Activated naive CD4-positive, alpha-beta T cell treated with anti-CD3 and anti-CD28 coated beads, Interleukin-2, amount 50 U/mL, for 72 hours (primary cell): ENCODE measurements around the gene SMYD3. TPM values are rescaled to one million over a fixed set of nuclear protein-coding genes. Genes with fewer than 3 reads are reported as not detected.

Experiments
- ATAC-seq, 2 donors: fragments of 150-1000 bp; cut with Tn5 transposase; 2 replicates each; pipeline ENCODE4 v1.10.0; 2021; ENCODE audit warnings: mild to moderate bottlenecking in 2 of 2, moderate library complexity in 2 of 2
- DNase-seq, 2 donors: peaks; one replicate each; pipeline ENCODE4 v3.0.0; 2021 to 2022; ENCODE audit warnings: low spot score in 2 of 2
- H3K27ac Mint-ChIP-seq, 2 donors: one replicate each; pipeline ENCODE4 v1.8.0; 2022; ENCODE audit warnings: mild to moderate bottlenecking in 2 of 2, mixed read lengths in 2 of 2
- H3K36me3 Mint-ChIP-seq, 2 donors: one replicate each; pipeline ENCODE4 v1.8.0; 2022; ENCODE audit warnings: mixed read lengths in 2 of 2
- H3K9me3 Mint-ChIP-seq, 2 donors: one replicate each; pipeline ENCODE4 v1.8.0; 2022; ENCODE audit warnings: mixed read lengths in 2 of 2
- total RNA-seq, 2 donors: library from RNA; stranded (reverse); gene quantifications; one replicate each; pipeline ENCODE4 v1.2.3, GENCODE V29; 2022

SMYD3 gene
- total RNA-seq, 2 donors from 2014 or later = 18.5 to 30.1 TPM

DNA sequence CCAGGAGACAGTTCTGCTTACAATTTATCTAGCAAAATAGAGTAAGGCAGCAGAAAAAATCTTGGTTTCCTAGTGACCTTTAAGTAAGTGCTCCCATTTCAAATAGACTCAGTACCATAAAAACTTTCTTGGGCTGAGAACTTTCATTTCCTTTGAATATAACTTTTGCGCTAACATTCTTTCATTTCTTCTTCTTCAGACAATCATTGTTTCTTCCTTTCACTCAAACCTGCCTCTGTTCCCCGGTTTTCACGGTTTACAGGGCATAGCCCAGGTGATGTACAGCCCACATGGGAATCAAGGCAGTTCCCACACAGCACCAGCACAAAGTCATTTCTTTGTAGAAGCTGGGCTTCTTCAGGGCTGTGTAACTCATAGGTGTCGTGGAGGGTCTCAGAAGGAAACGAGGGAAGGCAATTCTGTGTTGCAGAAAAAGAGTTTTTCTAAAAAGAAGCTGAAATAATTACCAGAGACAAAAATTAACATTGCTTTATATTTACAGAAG, 611.6 kb downstream of the SMYD3 start:
- Mint-ChIP-seq H3K36me3 (peaks cover 7 to 28% of the 10 kb centered on the region in 2 donors), H3K27ac (no peak overlapping the region), H3K9me3 (peaks cover 0 to 17% of the 10 kb centered on the region in 2 donors)
- ATAC-seq (no peak), DNase-seq (no peak)

DNA sequence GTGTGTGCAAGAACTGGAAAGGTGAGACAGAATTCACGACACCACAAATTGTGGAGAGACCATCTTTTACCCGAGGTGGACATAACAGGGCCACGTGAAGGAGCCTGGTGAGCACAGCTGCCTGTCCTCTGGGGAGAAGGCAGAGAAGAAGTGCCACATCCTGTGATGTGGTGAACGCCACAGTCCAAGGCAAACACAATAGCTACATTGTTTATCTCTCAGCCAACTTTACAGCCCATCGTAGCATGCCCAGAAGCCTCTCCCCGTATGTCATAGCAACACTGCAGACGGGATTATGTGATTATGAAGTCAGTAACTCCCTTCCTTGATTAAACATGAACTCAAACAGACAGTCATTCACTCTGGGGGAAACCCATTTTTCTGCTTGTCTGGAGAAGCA, 612.2 kb downstream of the SMYD3 start:
- ATAC-seq (no peak), DNase-seq (no peak)
- Mint-ChIP-seq H3K9me3 (peaks cover 0 to 12% of the 10 kb centered on the region in 2 donors), H3K27ac (no peak overlapping the region), H3K36me3 (peaks cover 7 to 24% of the 10 kb centered on the region in 2 donors)

DNA sequence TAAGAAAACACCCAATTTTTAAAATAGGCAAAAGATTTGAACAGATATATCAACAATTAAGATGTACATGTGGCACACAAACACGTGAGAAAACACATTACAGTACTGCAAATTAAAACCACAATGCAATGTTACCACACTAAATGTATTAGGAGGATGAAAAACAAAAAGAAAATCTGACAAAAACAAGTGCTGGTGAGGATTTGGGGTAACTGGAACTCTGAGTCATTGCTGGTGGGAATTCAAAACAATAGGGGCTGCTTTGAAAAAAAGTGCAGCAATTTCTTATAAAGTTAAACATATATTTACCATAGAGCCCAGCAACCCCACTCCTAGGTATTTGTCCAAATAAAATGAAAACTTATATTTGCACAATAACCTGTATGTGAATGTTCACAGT, 614.1 kb downstream of the SMYD3 start:
- DNase-seq = no peak
- H3K9me3 Mint-ChIP-seq = peaks cover 0 to 12% of the 10 kb centered on the region in 2 donors
- ATAC-seq = no peak
- H3K27ac Mint-ChIP-seq = no peak overlapping the region
- H3K36me3 Mint-ChIP-seq = peaks cover 7 to 24% of the 10 kb centered on the region in 2 donors

DNA sequence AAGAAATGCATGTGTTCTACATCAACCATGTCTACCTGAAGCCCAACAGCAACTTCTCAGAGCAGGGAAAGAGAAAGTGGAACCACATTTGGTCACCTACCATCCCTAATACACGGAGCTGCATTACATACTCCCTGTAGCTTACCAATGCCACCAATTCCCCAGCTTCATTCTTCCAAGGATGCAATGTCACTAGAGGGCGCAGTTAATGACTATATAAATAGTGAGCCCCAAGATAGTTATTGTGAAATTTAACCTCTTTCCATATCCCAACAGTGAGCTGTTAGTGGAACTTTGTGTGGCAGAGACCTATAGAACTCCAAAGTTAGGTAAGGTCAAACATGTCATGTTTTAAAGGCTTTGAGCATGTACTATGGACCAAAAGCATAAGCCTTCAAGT, 618.3 kb downstream of the SMYD3 start:
- peaks cover 5 to 18% of the 10 kb centered on the region in 2 donors for H3K9me3 Mint-ChIP-seq
- peaks cover 12 to 17% of the 10 kb centered on the region in 2 donors for H3K36me3 Mint-ChIP-seq
- ATAC-seq (no peak), DNase-seq (peak in 1 of 2 donors; percentile 5)
- H3K27ac Mint-ChIP-seq = no peak overlapping the region

DNA sequence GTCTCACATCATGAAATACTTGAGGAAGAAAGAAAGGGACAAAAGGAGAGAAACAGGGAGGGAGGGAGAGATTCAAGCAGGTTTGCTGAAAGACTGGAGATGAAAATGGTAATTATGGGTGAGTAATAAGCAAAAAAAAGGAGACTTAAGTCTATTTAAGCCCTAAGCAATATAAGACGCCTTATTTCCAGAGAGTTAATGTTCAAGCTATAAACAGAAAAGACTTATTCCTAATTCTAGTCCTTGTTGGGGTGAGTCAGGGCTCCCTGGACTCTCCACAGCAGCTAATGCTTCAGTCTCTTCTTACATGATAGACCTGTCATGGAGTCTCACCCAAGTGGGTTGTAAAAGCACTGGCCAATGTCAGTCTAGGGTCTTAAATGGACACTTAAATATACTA, 619.2 kb downstream of the SMYD3 start:
- Mint-ChIP-seq H3K36me3 (peaks cover 5 to 11% of the 10 kb centered on the region in 2 donors), H3K27ac (no peak overlapping the region), H3K9me3 (peaks cover 5 to 13% of the 10 kb centered on the region in 2 donors)
- ATAC-seq (no peak), DNase-seq (no peak)

DNA sequence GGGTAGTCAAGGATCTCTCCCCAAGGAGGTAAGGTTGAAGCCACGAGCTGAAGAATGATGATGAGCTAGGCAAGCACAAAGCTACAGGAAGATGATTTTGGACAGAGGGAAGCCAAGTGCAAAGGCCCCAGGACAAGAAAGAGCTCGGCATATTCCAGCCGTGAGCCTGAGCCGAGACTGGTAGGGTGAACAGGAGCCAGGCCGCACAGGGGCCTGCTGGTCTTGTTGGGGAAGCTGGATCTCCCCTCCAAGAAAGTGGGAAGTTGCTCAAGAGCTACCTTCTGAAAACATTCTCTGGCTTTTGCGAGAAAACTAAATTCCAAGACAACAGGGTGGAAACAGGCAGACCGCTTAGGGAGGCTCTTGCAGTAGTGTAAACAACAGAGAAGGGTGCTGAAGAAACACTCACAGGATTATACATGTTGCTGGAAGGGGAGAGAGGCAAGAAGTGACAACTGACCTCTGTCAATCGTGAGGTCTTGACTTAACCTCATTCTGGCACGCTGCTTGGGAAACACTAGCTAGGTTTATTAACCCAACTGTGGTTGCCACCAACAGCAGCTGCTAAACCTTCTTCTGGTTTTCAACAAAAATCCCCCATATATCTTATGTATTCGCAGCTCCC, 625.2 kb downstream of the SMYD3 start:
- no peak for ATAC-seq
- Mint-ChIP-seq H3K9me3 (peaks cover 5 to 13% of the 10 kb centered on the region in 2 donors), H3K27ac (no peak overlapping the region), H3K36me3 (peaks cover 5 to 11% of the 10 kb centered on the region in 2 donors)
- DNase-seq = no peak

DNA sequence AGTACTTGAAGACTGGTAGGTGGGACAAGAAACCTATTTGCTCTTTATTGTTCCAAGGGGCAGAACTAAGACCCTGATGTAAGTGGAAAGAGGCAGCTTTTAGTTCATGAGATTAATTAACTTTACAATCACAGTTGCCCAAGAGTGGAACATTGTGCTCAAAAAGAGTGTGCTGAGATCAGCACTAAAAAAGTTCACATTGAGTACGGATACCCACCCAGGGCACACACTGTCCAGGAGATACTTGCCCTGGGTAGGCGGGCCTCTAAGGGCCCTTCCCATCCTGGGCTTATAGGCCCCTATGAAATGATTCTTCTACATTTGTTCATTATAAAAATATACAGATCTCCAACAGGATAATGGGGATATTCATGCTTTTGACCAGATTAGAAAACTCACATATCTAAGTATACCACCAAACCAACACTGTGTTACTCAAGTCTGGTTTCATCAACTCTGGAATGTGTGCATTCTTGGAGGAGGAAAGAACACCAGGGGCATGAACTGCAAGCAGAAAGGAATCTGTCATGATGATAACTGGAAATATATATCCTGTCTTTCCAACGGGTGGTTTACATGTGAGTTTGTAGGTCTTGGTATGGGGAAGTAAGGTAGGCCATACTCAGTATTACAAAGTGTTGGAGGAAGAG, 626.2 kb downstream of the SMYD3 start:
- H3K27ac Mint-ChIP-seq = no peak overlapping the region
- DNase-seq = no peak
- peaks cover 5 to 13% of the 10 kb centered on the region in 2 donors for H3K9me3 Mint-ChIP-seq
- H3K36me3 Mint-ChIP-seq = peaks cover 5 to 11% of the 10 kb centered on the region in 2 donors
- ATAC-seq = no peak

DNA sequence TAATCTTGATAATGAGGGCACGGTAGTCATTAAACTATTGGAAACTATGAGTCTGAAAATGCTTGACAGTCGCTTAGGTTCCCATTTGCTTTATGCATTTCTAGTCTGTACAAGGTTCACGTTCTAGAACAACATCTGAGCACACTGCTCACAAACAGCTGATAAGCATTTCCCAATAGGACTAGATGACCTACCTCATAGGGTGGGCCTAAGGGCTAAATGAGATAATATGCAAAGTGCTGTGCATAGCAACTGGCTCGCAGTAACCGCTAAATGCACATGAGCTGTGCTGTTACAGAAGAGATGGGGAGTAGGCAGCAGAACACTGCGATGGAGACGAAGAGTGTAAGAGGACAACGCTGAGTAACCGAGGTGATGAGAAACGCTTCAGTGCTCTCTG, 628.0 kb downstream of the SMYD3 start:
- no peak for ATAC-seq
- Mint-ChIP-seq H3K9me3 (peaks cover 2% of the 10 kb centered on the region in 2 donors), H3K27ac (no peak overlapping the region), H3K36me3 (peaks cover 0 to 2% of the 10 kb centered on the region in 2 donors)
- no peak for DNase-seq

DNA sequence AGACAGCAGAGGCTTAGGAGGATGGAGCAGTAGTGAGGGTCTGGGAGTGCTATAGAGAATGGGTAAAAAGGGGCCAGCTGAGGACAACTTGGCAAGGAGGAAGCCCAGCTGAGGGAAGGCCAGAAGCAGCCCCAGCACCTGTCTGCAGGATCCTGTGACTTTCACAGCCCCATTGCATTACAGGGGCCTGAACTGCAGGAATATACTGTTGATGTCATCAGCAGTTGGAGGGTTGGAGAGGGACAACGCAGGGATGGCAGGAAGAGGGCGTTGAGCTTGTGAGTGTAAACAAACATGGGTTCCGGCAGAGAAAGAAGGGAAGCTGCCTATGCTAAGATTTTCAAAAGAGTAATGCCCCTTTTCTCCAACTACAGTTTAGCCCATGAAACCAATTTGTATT, 628.5 kb downstream of the SMYD3 start:
- H3K36me3 Mint-ChIP-seq = no peaks in the 10 kb centered on the region
- ATAC-seq (no peak), DNase-seq (no peak)
- no peaks in the 10 kb centered on the region for H3K9me3 Mint-ChIP-seq
- no peak overlapping the region for H3K27ac Mint-ChIP-seq

DNA sequence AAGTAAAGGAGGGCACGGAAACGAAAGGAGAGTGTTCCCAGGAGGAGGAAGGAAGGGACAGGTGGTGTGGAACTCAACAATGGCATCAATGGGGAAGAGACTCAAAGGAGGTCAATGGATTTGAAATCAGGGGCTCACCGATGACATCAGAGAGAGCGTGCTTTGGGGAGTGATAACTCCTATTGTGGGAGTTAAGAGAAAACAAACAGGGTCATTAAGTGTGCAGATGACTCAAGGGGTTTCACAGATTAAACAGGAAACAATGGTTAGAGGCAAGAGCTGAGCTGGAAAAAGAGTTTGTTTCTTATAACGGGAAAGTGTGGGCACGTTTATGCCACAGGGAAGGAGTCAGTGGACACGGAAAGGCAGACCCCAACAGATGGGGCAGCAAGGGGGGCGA, 629.1 kb downstream of the SMYD3 start:
- Mint-ChIP-seq H3K9me3 (no peaks in the 10 kb centered on the region), H3K27ac (no peak overlapping the region), H3K36me3 (no peaks in the 10 kb centered on the region)
- no peak for ATAC-seq
- DNase-seq = no peak

DNA sequence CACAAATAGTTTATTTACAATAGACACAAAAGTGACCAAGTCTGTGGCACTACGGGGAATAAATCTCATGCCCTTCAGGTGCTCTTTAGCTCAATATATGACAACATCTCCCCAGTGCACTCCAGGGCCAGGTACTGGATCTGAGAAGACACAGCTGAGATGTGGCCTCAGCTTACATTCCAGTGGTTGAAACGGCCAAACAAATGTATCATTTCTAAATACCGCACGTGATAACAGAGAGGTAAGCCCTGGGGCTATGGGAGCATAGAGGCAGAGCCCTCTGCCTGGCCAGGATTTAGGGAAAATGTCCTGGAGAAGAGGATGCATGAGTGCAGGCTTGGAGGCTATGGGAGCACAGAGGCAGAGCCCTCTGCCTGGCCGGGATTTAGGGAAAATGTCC, 630.5 kb downstream of the SMYD3 start:
- Mint-ChIP-seq H3K36me3 (no peaks in the 10 kb centered on the region), H3K27ac (no peak overlapping the region), H3K9me3 (no peaks in the 10 kb centered on the region)
- DNase-seq = no peak
- no peak for ATAC-seq

DNA sequence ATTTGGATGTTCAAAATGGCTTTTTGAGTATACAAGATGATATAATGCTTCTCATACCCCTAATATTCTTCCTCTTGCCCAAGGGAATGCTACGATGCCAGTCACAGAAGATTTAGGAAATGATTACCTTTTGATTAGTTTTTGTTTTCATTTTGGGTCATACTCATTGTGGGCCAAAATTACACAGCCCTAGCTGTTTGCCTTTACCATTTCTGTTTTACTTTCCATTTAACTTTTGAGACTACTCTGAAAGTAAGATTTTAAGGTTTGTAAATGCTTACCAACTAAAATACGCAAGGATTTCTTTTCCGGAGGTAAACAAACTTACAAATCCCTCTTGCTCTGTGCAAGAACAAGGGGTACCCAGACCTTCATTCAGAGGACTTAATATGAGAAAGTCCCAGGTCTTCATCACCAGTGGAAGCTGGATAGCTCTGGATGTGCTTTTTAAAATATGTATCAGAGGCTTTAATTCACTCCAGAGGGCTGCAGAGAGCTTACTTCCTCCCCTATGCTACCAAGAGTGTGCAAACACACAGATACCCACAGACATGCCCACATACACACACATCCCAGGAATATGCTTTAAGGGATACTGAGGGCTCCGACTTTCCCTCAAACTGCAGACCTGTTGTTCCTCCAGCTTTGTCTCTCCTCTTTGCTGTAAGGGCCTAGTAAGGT, 631.4 kb downstream of the SMYD3 start:
- H3K36me3 Mint-ChIP-seq = no peaks in the 10 kb centered on the region
- ATAC-seq = no peak
- no peak for DNase-seq
- H3K27ac Mint-ChIP-seq = no peak overlapping the region
- H3K9me3 Mint-ChIP-seq = no peaks in the 10 kb centered on the region

DNA sequence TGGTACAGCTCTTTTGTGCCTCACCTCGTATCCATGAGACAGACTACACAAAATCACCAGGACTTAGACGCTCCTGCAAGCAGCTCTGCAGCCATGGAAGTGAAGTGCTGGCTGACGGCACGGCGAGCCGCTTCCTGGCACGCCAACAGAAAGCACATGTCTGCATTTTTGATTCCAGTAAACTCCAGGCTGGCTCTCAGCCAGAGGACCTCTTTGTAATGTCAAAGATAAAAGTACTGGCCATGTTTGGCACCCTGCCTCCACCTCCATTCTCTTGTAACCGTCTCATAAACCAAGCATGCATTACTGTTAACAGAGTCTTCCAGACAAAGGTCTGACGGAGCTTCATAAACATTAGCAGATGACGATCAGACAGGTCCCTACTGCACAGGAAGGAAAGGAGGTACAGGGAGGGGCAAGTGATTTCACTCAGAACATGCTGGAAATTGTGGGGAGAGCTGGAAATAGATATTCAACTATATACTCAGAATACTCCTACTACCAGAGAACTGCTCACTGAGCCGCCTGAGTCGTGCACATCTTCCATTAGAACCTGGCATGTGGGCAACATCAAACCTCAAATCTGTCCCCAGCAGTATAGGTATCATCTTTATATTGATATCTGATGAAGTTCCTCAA, 632.0 kb downstream of the SMYD3 start:
- H3K27ac Mint-ChIP-seq = no peak overlapping the region
- DNase-seq (no peak), ATAC-seq (no peak)
- no peaks in the 10 kb centered on the region for H3K36me3 Mint-ChIP-seq
- no peaks in the 10 kb centered on the region for H3K9me3 Mint-ChIP-seq

DNA sequence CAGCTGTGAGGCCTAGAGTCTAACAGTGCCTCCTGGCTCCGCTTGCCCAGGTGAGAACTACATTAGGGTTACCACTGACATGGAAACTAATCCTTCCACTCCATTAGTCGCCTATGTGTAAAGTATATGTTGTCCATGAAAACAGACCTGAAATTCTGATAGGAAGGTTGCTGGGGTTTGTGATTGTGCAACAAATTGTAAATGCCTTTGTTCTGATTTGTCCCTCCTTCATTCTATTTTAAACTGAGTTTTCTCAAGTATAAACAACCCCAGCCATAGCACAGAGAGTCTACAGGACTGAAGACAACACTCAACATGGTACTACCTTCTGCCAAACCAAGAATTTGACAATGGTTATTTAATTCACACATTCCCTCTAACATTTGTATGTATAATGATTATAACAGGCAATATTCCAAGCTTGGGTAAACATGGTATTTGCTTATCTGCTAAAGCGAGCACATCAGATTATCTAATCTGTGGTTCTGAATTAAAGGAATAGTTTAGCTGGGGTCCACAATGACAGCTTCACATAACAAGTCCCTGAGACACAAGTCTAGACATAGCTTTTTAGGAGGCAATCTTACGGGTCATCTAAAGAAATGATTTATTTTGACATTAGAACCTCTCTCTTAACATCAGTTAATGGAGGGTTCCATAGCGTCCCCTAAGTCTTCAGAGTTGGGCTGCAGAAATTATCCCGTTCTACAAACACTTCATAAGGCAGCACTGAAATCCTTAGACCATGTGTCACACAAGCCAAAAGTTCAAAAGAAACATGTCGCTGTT, 633.0 kb downstream of the SMYD3 start:
- Mint-ChIP-seq H3K27ac (no peak overlapping the region), H3K9me3 (no peaks in the 10 kb centered on the region), H3K36me3 (no peaks in the 10 kb centered on the region)
- no peak for ATAC-seq
- no peak for DNase-seq

DNA sequence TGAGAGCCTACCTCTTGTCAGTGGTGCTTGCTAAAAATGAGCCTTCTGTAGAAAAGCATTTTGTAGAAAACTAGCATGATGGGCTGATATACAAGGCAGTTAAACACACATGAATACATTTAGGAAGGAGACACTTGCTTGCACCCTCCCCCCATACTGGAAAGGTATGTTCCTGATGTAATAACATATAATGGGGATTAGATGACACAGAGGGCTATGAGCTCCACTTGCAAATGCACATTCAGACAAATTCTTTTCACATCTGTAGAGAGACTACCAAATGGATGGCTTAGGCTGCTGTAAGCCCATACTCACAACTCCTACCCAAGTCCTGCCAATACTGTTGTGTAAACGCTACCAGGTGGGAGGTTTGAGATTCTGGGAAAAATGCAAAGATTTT, 634.0 kb downstream of the SMYD3 start:
- ATAC-seq (no peak), DNase-seq (no peak)
- Mint-ChIP-seq H3K36me3 (no peaks in the 10 kb centered on the region), H3K9me3 (no peaks in the 10 kb centered on the region), H3K27ac (no peak overlapping the region)

DNA sequence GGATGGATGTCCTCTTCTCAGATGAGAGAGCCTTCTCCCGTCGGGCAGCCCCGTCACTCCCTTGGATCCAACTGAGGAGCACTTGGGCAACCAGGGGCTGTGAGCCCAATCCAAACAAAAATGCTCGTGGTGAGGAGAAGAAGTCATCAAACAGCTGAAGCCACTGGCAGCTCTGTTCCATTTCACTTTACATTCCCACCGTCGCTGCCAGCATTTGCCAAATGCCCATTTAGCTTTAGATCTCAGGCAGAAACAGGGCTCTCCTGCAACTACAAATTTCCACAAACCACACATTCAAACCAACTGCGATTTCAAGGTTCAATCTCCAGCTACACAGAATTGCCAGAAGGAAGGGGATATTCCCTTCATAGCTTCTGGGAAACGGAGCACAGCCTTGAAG, 634.6 kb downstream of the SMYD3 start:
- no peak for ATAC-seq
- Mint-ChIP-seq H3K36me3 (no peaks in the 10 kb centered on the region), H3K9me3 (no peaks in the 10 kb centered on the region)

More for the DNA sequence above, 634.6 kb downstream of the SMYD3 start:
- no peak for DNase-seq
- H3K27ac Mint-ChIP-seq = no peak overlapping the region
